Measurements from ENCODE around the gene EML5.

EML5 gene

GRCh38 chr14:88639221-88639620, 153.5 kb downstream of the EML5 start:
- no peak for FAIRE-seq
- TF ChIP-seq POLR2A (IDR thresholded peaks at IDR 0.05; ENCODE audit: low read depth, low read length) = no peak
- TF ChIP-seq POLR2AphosphoS5 (IDR thresholded peaks at IDR 0.05; ENCODE audit: low read depth, low read length) = no peak
- no peak for DNase-seq (ENCODE audit: insufficient read length)

- no peak for FAIRE-seq
Observed at GRCh38 chr14:88632512-88632911, 160.2 kb downstream of the EML5 start.

GRCh38 chr14:88631091-88631490, 161.7 kb downstream of the EML5 start:
- DNase-seq (ENCODE audit: insufficient read length) = no peak
- TF ChIP-seq TAF1 (IDR thresholded peaks at IDR 0.05; ENCODE audit: borderline replicate concordance, low read depth, low read length) (no peak), POLR2AphosphoS5 (IDR thresholded peaks at IDR 0.05; ENCODE audit: low read depth, low read length) (no peak), POLR2A (IDR thresholded peaks at IDR 0.05; ENCODE audit: low read depth, low read length) (no peak)
- FAIRE-seq = no peak

More at GRCh38 chr14:88632512-88632911, 160.2 kb downstream of the EML5 start:
- no peak for DNase-seq (ENCODE audit: insufficient read length)
- TF ChIP-seq TAF1 (IDR thresholded peaks at IDR 0.05; ENCODE audit: borderline replicate concordance, low read depth, low read length) (no peak), POLR2AphosphoS5 (IDR thresholded peaks at IDR 0.05; ENCODE audit: low read depth, low read length) (no peak), POLR2A (IDR thresholded peaks at IDR 0.05; ENCODE audit: low read depth, low read length) (no peak)

GRCh38 chr14:88630565-88630964, 162.2 kb downstream of the EML5 start:
- DNase-seq (ENCODE audit: insufficient read length) (no peak), FAIRE-seq (peak; percentile 38)
- TF ChIP-seq POLR2A (IDR thresholded peaks at IDR 0.05; ENCODE audit: low read depth, low read length) (no peak), POLR2AphosphoS5 (IDR thresholded peaks at IDR 0.05; ENCODE audit: low read depth, low read length) (no peak), TAF1 (IDR thresholded peaks at IDR 0.05; ENCODE audit: borderline replicate concordance, low read depth, low read length) (no peak)

GRCh38 chr14:88628462-88628861, 164.3 kb downstream of the EML5 start:
- TF ChIP-seq POLR2A (IDR thresholded peaks at IDR 0.05; ENCODE audit: low read depth, low read length) (no peak), TAF1 (IDR thresholded peaks at IDR 0.05; ENCODE audit: borderline replicate concordance, low read depth, low read length) (no peak), POLR2AphosphoS5 (IDR thresholded peaks at IDR 0.05; ENCODE audit: low read depth, low read length) (no peak)
- FAIRE-seq (no peak), DNase-seq (ENCODE audit: insufficient read length) (no peak)

GRCh38 chr14:88628033-88628432, 164.7 kb downstream of the EML5 start:
- DNase-seq (ENCODE audit: insufficient read length) (no peak), FAIRE-seq (no peak)

GRCh38 chr14:88625671-88626070, 167.1 kb downstream of the EML5 start:
- no peak for DNase-seq (ENCODE audit: insufficient read length)
- FAIRE-seq = no peak
- TF ChIP-seq POLR2A (IDR thresholded peaks at IDR 0.05; ENCODE audit: low read depth, low read length) = no peak
- TF ChIP-seq POLR2AphosphoS5 (IDR thresholded peaks at IDR 0.05; ENCODE audit: low read depth, low read length) = no peak
- no peak for TF ChIP-seq TAF1 (IDR thresholded peaks at IDR 0.05; ENCODE audit: borderline replicate concordance, low read depth, low read length)

More at GRCh38 chr14:88628033-88628432, 164.7 kb downstream of the EML5 start:
- TF ChIP-seq TAF1 (IDR thresholded peaks at IDR 0.05; ENCODE audit: borderline replicate concordance, low read depth, low read length) (no peak), POLR2AphosphoS5 (IDR thresholded peaks at IDR 0.05; ENCODE audit: low read depth, low read length) (no peak), POLR2A (IDR thresholded peaks at IDR 0.05; ENCODE audit: low read depth, low read length) (no peak)

- FAIRE-seq (no peak), DNase-seq (ENCODE audit: insufficient read length) (no peak)
- TF ChIP-seq POLR2AphosphoS5 (IDR thresholded peaks at IDR 0.05; ENCODE audit: low read depth, low read length) (no peak), TAF1 (IDR thresholded peaks at IDR 0.05; ENCODE audit: borderline replicate concordance, low read depth, low read length) (no peak), POLR2A (IDR thresholded peaks at IDR 0.05; ENCODE audit: low read depth, low read length) (no peak)
Observed at GRCh38 chr14:88621100-88621499, 171.7 kb downstream of the EML5 start.

GRCh38 chr14:88618476-88618875, 174.3 kb downstream of the EML5 start:
- TF ChIP-seq POLR2A (IDR thresholded peaks at IDR 0.05; ENCODE audit: low read depth, low read length) (no peak), TAF1 (IDR thresholded peaks at IDR 0.05; ENCODE audit: borderline replicate concordance, low read depth, low read length) (no peak), POLR2AphosphoS5 (IDR thresholded peaks at IDR 0.05; ENCODE audit: low read depth, low read length) (no peak)
- FAIRE-seq (no peak), DNase-seq (ENCODE audit: insufficient read length) (no peak)

- FAIRE-seq (no peak), DNase-seq (ENCODE audit: insufficient read length) (no peak)
- TF ChIP-seq POLR2AphosphoS5 (IDR thresholded peaks at IDR 0.05; ENCODE audit: low read depth, low read length) (no peak), TAF1 (IDR thresholded peaks at IDR 0.05; ENCODE audit: borderline replicate concordance, low read depth, low read length) (no peak), POLR2A (IDR thresholded peaks at IDR 0.05; ENCODE audit: low read depth, low read length) (no peak)
Observed at GRCh38 chr14:88617479-88617878, 175.3 kb downstream of the EML5 start.

- DNase-seq (ENCODE audit: insufficient read length) = no peak
- FAIRE-seq = no peak
- TF ChIP-seq POLR2AphosphoS5 (IDR thresholded peaks at IDR 0.05; ENCODE audit: low read depth, low read length) (no peak), POLR2A (IDR thresholded peaks at IDR 0.05; ENCODE audit: low read depth, low read length) (no peak), TAF1 (IDR thresholded peaks at IDR 0.05; ENCODE audit: borderline replicate concordance, low read depth, low read length) (no peak)
Observed at GRCh38 chr14:88616697-88617096, 176.1 kb downstream of the EML5 start.

GRCh38 chr14:88614218-88614907, 178.4 kb downstream of the EML5 start:
- FAIRE-seq (no peak), DNase-seq (ENCODE audit: insufficient read length) (no peak)
- no peak for TF ChIP-seq POLR2A (IDR thresholded peaks at IDR 0.05; ENCODE audit: low read depth, low read length)
- no peak for TF ChIP-seq TAF1 (IDR thresholded peaks at IDR 0.05; ENCODE audit: borderline replicate concordance, low read depth, low read length)
- TF ChIP-seq POLR2AphosphoS5 (IDR thresholded peaks at IDR 0.05; ENCODE audit: low read depth, low read length) = no peak

All from GM12892 (cell line).